GM06990 (cell line): ENCODE data around the gene KMT2C.
"Not testable (repeated sequence)": the region's sequence is repeated elsewhere in the genome, so short reads cannot be mapped to it uniquely, and the experiment has no call there.

Source experiments
- DNase-seq: peaks from one replicate; pipeline ENCODE4 v3.0.0-alpha.2; 2011; ENCODE audit not compliant: insufficient read length; ENCODE audit errors: extremely low read depth
- H3K27me3 ChIP-seq: replicated peaks from 2 replicates; pipeline ENCODE4 v1.6.0; 2011; ENCODE audit warnings: low read length; ENCODE audit not compliant: control insufficient read depth, insufficient read depth
- H3K36me3 ChIP-seq: 2 replicates; pipeline ENCODE4 v1.5.1; 2011; ENCODE audit warnings: low read length; ENCODE audit not compliant: control insufficient read depth, insufficient read depth
- H3K4me3 ChIP-seq: replicated peaks from 2 replicates; pipeline ENCODE4 v1.5.1; 2011; ENCODE audit warnings: low read depth, mild to moderate bottlenecking, control low read depth, low read length
- CTCF ChIP-seq: IDR thresholded peaks from 2 replicates; pipeline ENCODE4 v1.5.1; 2011; ENCODE audit warnings: low read length, control low read depth, mild to moderate bottlenecking, inconsistent platforms; ENCODE audit not compliant: insufficient read depth, poor library complexity, severe bottlenecking

Gene KMT2C

DNA sequence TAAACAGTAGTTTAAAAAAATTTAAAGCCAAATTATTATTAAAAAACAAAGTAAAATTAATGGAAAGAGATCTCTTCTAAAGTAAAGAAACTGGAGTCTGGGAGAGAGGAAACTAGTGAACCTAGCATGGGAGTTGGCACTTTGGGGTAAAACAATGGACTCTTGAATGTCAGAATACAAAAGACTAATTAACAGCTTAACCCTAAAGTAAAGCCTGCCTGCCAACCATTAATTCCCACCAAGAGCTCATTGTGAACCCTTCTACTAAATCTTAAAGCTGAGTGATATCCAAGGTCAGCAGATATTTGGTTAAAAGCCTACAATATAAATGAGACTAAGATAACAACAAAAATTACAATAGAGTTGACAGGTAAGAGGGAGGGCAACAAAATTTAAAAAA is 36.5 kb downstream of the KMT2C start:
- no peaks in the 10 kb centered on the region for H3K27me3 ChIP-seq
- no peak overlapping the region for H3K4me3 ChIP-seq
- DNase-seq, result no peak
- no peaks in the 10 kb centered on the region for H3K36me3 ChIP-seq
- no peak for TF ChIP-seq CTCF

GRCh38 chr7:152395112-152395511 is 40.7 kb downstream of the KMT2C start:
- H3K36me3 ChIP-seq, result no peaks in the 10 kb centered on the region
- TF ChIP-seq CTCF, result no peak

GRCh38 chr7:152394214-152394613 is 41.6 kb downstream of the KMT2C start:
- H3K27me3 ChIP-seq, H3K4me3 ChIP-seq, DNase-seq, H3K36me3 ChIP-seq: not testable (repeated sequence)

More at GRCh38 chr7:152395112-152395511, 40.7 kb downstream of the KMT2C start:
- Histone ChIP-seq H3K27me3 (no peaks in the 10 kb centered on the region), H3K4me3 (no peak overlapping the region)
- DNase-seq, result no peak

- DNase-seq, result no peak
- H3K4me3 ChIP-seq, result no peak overlapping the region
- H3K36me3 ChIP-seq, result no peaks in the 10 kb centered on the region
- no peaks in the 10 kb centered on the region for H3K27me3 ChIP-seq
- TF ChIP-seq CTCF, result no peak
These were observed 43.5 kb downstream of the KMT2C start for GRCh38 chr7:152392254-152392653.

- H3K36me3 ChIP-seq, DNase-seq, H3K4me3 ChIP-seq, H3K27me3 ChIP-seq: not testable (repeated sequence)
These were observed 49.6 kb downstream of the KMT2C start for GRCh38 chr7:152386136-152386764.

GRCh38 chr7:152384235-152385200 is 51.3 kb downstream of the KMT2C start:
- not testable (repeated sequence) for H3K4me3 ChIP-seq, DNase-seq, H3K36me3 ChIP-seq, H3K27me3 ChIP-seq

- TF ChIP-seq CTCF, result no peak
- no peaks in the 10 kb centered on the region for H3K36me3 ChIP-seq
- DNase-seq, result no peak
These were observed 52.2 kb downstream of the KMT2C start for GRCh38 chr7:152383341-152384234.

More at GRCh38 chr7:152383341-152384234, 52.2 kb downstream of the KMT2C start:
- H3K27me3 ChIP-seq, result no peaks in the 10 kb centered on the region
- H3K4me3 ChIP-seq, result no peak overlapping the region
